Spleen (tissue), 11 donors: ENCODE data around the gene CCHCR1. TPM values are rescaled to one million over a fixed set of nuclear protein-coding genes. Genes with fewer than 3 reads are reported as not detected.
"Not testable (repeated sequence)": the region's sequence is repeated elsewhere in the genome, so short reads cannot be mapped to it uniquely, and the experiment has no call there.

Experiments
- DNase-seq: peaks from one replicate; pipeline ENCODE4 v3.0.0-alpha.2; 2020
- H3K27ac ChIP-seq, 8 donors: fragments of 200-600 bp; sonication (generic) in 7 of 8; 1 replicate in 4 of 8; 2 replicates in 4 of 8; pipeline versions ENCODE4 v1.5.0 to v1.8.0; 2016 to 2021; ENCODE audit warnings: inconsistent platforms in 4 of 8, mild to moderate bottlenecking in 4 of 8, moderate library complexity in 1 of 8
- H3K27me3 ChIP-seq, 7 donors: fragments of 200-600 bp; sonication (generic) in 6 of 7; replicated peaks in 1 of 7; 1 replicate in 4 of 7; 2 replicates in 3 of 7; pipeline versions ENCODE4 v1.5.0 to v1.8.0; 2016 to 2021; ENCODE audit warnings: inconsistent platforms in 3 of 7, mild to moderate bottlenecking in 1 of 7
- H3K36me3 ChIP-seq, 6 donors: fragments of 200-600 bp; sonication (generic) in 5 of 6; 1 replicate in 4 of 6; 2 replicates in 2 of 6; pipeline versions ENCODE4 v1.5.0 to v1.8.0; 2016 to 2021; ENCODE audit warnings: inconsistent platforms in 2 of 6
- H3K4me1 ChIP-seq, 6 donors: fragments of 200-600 bp; sonication (generic) in 5 of 6; 1 replicate in 3 of 6; 2 replicates in 3 of 6; pipeline versions ENCODE4 v1.5.0 to v1.8.0; 2016 to 2021; ENCODE audit warnings: inconsistent platforms in 3 of 6
- H3K4me3 ChIP-seq, 8 donors: fragments of 200-600 bp; sonication (generic) in 7 of 8; 1 replicate in 4 of 8; 2 replicates in 4 of 8; pipeline versions ENCODE4 v1.5.0 to v1.8.0; 2016 to 2021; ENCODE audit warnings: inconsistent platforms in 4 of 8, mild to moderate bottlenecking in 4 of 8, moderate library complexity in 2 of 8
- H3K9me3 ChIP-seq, 8 donors: fragments of 200-600 bp; sonication (generic) in 7 of 8; 1 replicate in 4 of 8; 2 replicates in 4 of 8; pipeline versions ENCODE4 v1.5.0 to v1.8.0; 2016 to 2021; ENCODE audit warnings: inconsistent platforms in 4 of 8
- CTCF ChIP-seq, 11 experiments: fragments of 200-600 bp in 7 of 11; fragments of 450-650 bp in 4 of 11; sonication (generic) in 4 of 11; IDR thresholded peaks in 8 of 11; conservative IDR thresholded peaks in 3 of 11; 1 replicate in 7 of 11; 2 replicates in 4 of 11; pipeline versions ENCODE4 v1.4.0 to v1.8.0; 2016 to 2021; ENCODE audit warnings: antibody characterized with exemption in 11 of 11, inconsistent platforms in 4 of 11, mild to moderate bottlenecking in 1 of 11
- POLR2A ChIP-seq, 3 donors: fragments of 450-650 bp; IDR thresholded peaks; one replicate each; pipeline ENCODE4 v1.5.1; 2017; ENCODE audit warnings: antibody characterized with exemption in 3 of 3, mild to moderate bottlenecking in 1 of 3
- POLR2AphosphoS5 ChIP-seq, 3 donors: sonication (generic); formaldehyde crosslinking; IDR thresholded peaks; one replicate each; pipeline ENCODE4 v1.5.1; 2017; ENCODE audit warnings: antibody characterized with exemption in 3 of 3
- WGBS, 5 donors: extraction: QIAGEN DNeasy Blood & Tissue Kit in 3 of 5; methylation state at CpG; one replicate each; pipeline versions ENCODE4 v1.1.5 to v1.1.7; 2013 to 2018; 5-methylcytosine and 5-hydroxymethylcytosine counted together
- intact Hi-C: fragments of 100-400 bp; cut with DNase I; formaldehyde crosslinking; loops from one replicate; pipeline ENCODE4 v1.15.0; 2023; ENCODE audit warnings: low total_unique reads
- polyA plus RNA-seq, 3 donors: library from polyadenylated mRNA; stranded (reverse); fragments of 200-250 nt; gene quantifications; one replicate each; pipeline ENCODE4 v1.2.1, GENCODE V29; 2013
- total RNA-seq, 7 donors: library from RNA; depleted of rRNA in 3 of 7; stranded (reverse); fragments of >200 nt in 3 of 7; fragmentation: NEBNext Ultra II Directional in 4 of 7; extraction: Animal tissue kit (Norgen Biotek cat#: 25700) in 4 of 7; gene quantifications; one replicate each; pipeline versions ENCODE4 v1.1.0 to v1.2.1, GENCODE V29; 2016 to 2021
- donor health status: healthy with polysubstance abuse.
- donor health status: DM: no; HTN: no; CAD: no; lungs with moderate emphysema.
- donor health status: DM: no; HTN: no; CAD: no.
- donor health status: Bipolar disorder and iron deficiency.
- donor health status: healthy.
- donor health status: DM: no; HTN: no; CAD: no.
- donor health status: DM: yes; HTN: yes; CAD: no.

CCHCR1 gene
- total and polyA plus RNA-seq, 10 donors: 7.7 to 22.5 (median 13.9) TPM

GRCh38 chr6:31203345-31203979 is 45.9 kb upstream of the CCHCR1 start:
- WGBS, 5 donors: 10 to 21% (median 20%) methylated on average over 5 of the region's 5 CpGs
- no peak for DNase-seq
- TF ChIP-seq CTCF (IDR thresholded peaks at IDR 0.05 in 8 of 11, conservative IDR thresholded peaks at IDR 0.05 in 3 of 11): no peak
- peak in 1 of 3 donors; percentile 9 for TF ChIP-seq POLR2AphosphoS5 (IDR thresholded peaks at IDR 0.05)
- no peak for TF ChIP-seq POLR2A (IDR thresholded peaks at IDR 0.05)
- intact Hi-C loops: loop anchor here (10.0 kb wide), 1 partner anchor 61 kb away; no protein-coding TSS in a partner anchor
- Histone ChIP-seq H3K36me3 (peaks cover 0 to 29% (median 1%) of the 10 kb centered on the region in 6 donors), H3K27ac (peak overlapping the region; percentile 86 to 100 (median 94)), H3K4me1 (peaks cover 21 to 81% (median 47%) of the 10 kb centered on the region in 6 donors), H3K27me3 (no peaks in the 10 kb centered on the region), H3K4me3 (peak overlapping the region; percentile 12 to 70 (median 42)), H3K9me3 (peaks cover 0 to 11% (median 0%) of the 10 kb centered on the region in 8 donors)

DNA sequence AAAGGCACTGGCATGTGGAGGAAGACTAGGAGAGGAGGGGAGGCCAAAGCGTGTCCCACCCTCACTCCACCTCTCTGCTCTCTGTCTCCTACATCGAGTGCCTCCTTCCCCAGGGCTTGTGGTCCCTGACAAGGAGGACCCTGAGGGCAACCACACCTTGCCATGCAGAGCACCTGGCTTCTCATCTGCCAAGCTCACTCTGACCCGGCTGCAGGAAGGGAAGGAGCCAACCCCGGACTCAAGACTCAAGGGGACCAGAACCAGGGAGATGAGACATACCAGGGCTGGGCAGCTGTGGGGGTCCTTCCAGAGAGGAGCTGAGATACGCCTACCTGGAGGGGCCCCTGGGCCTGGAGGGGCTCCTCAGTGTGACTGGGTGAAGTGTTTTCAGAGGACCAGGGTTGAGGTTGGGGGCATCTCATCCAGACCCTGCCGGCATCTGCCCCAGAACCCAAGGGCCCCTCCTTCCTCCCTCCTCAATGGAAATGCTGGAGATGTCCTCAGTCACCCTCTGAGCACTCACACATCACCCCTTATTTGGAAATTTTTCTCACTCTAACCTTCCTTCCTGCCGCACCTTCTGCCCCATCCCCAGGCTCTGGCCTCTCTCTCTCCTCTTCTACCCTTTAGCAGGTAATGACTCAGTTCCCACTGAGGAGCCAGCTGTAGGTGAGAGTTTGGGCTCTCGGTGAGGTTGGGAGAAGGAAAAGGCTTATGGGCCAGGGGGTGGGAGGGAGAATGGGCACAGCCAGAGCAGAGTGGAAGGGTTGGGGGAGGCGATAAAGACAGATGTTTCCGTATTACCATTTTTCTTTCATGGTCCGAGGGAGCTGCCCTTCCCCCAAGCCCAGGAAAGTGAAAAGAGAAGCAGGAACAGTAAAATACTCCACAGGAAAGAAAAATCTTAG is 44.9 kb upstream of the CCHCR1 start:
- TF ChIP-seq CTCF (IDR thresholded peaks at IDR 0.05 in 8 of 11, conservative IDR thresholded peaks at IDR 0.05 in 3 of 11) (no peak), POLR2A (IDR thresholded peaks at IDR 0.05) (no peak), POLR2AphosphoS5 (IDR thresholded peaks at IDR 0.05) (no peak)
- WGBS, 5 donors: 38 to 45% (median 40%) methylated on average over 11 of the region's 11 CpGs
- H3K4me3 ChIP-seq: peak overlapping the region in 3 of 8 donors; percentile 19 to 70 (median 41)

GRCh38 chr6:31199105-31199452 is 41.5 kb upstream of the CCHCR1 start:
- peaks cover 14 to 88% (median 62%) of the 10 kb centered on the region in 6 donors for H3K4me1 ChIP-seq
- not testable (repeated sequence) for DNase-seq, H3K27me3 ChIP-seq
- peak overlapping the region in 7 of 8 donors; percentile 93 to 100 (median 99) for H3K27ac ChIP-seq
- H3K9me3 ChIP-seq: peaks cover 0 to 11% (median 0%) of the 10 kb centered on the region in 8 donors
- intact Hi-C loops: loop anchor here (5.0 kb wide), 1 partner anchor 168 kb away; no protein-coding TSS in a partner anchor
- H3K4me3 ChIP-seq: peak overlapping the region in 6 of 8 donors; percentile 54 to 81 (median 58)
- peaks cover 0 to 43% (median 1%) of the 10 kb centered on the region in 6 donors for H3K36me3 ChIP-seq
- 73 to 86% (median 82%) methylated on average over 4 of the region's 4 CpGs for WGBS, 5 donors

More for the DNA sequence above, 44.9 kb upstream of the CCHCR1 start:
- Histone ChIP-seq H3K27ac (peak overlapping the region; percentile 86 to 100 (median 94)), H3K9me3 (peaks cover 0 to 11% (median 0%) of the 10 kb centered on the region in 8 donors), H3K27me3 (no peaks in the 10 kb centered on the region), H3K36me3 (peaks cover 0 to 29% (median 1%) of the 10 kb centered on the region in 6 donors), H3K4me1 (peaks cover 21 to 78% (median 50%) of the 10 kb centered on the region in 6 donors)
- DNase-seq: peak; percentile 76
- intact Hi-C loops: loop anchor here (10.0 kb wide), 1 partner anchor 62 kb away; no protein-coding TSS in a partner anchor

DNA sequence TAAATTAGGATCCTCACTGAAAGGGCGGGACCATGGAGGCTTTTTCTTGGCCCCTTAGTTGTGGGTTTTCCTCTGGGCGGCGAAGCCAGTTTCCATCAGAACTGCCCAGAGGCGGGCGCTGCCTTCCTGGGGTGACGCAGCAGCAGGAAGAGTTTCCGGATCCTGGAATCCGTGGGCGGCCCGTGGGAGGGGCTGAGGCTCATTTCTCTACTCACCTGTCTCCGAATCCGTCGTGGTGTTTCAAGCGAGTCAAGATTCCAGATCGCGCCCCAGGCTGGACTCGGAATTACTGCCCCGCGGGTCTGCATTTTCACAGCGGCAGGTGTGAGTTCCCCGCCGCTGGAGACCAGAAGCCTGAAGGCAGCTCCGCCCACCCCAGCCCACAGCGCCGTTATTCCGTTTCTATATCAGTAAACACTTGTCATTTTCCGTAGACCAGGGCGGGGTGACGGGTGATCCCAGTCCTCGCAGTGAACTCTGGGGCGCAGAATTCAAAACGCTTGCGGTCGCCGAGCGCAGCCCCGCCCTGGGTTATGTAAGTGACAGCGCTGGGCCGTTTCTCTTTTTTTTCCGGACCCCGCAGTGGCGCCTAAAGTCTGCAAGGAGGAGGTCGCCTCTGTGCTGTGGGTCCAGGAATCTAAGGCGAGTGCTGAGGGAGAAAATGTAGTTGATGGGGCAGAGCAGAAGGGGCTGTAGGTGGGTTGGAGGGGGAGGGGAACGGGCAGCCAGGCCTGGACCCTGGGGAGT is 40.1 kb upstream of the CCHCR1 start:
- no peaks in the 10 kb centered on the region for H3K27me3 ChIP-seq
- peak; percentile 98 for DNase-seq
- TF ChIP-seq CTCF (IDR thresholded peaks at IDR 0.05 in 8 of 11, conservative IDR thresholded peaks at IDR 0.05 in 3 of 11) (peak in 2 of 11 experiments; percentile 18 to 19), POLR2A (IDR thresholded peaks at IDR 0.05) (peak; percentile 41 to 65 (median 50)), POLR2AphosphoS5 (IDR thresholded peaks at IDR 0.05) (peak; percentile 92 to 94 (median 92))
- intact Hi-C loops: loop anchor here (5.0 kb wide), 1 partner anchor 170 kb away; no protein-coding TSS in a partner anchor
- peak overlapping the region; percentile 39 to 81 (median 56) for H3K4me3 ChIP-seq
- 0 to 1% (median 0%) methylated on average over 37 to 45 of the region's 45 CpGs for WGBS, 5 donors
- H3K9me3 ChIP-seq: peaks cover 0 to 11% (median 0%) of the 10 kb centered on the region in 8 donors
- peaks cover 6 to 77% (median 52%) of the 10 kb centered on the region in 6 donors for H3K4me1 ChIP-seq
- peaks cover 0 to 52% (median 1%) of the 10 kb centered on the region in 6 donors for H3K36me3 ChIP-seq
- H3K27ac ChIP-seq: peak overlapping the region; percentile 93 to 100 (median 99)

DNA sequence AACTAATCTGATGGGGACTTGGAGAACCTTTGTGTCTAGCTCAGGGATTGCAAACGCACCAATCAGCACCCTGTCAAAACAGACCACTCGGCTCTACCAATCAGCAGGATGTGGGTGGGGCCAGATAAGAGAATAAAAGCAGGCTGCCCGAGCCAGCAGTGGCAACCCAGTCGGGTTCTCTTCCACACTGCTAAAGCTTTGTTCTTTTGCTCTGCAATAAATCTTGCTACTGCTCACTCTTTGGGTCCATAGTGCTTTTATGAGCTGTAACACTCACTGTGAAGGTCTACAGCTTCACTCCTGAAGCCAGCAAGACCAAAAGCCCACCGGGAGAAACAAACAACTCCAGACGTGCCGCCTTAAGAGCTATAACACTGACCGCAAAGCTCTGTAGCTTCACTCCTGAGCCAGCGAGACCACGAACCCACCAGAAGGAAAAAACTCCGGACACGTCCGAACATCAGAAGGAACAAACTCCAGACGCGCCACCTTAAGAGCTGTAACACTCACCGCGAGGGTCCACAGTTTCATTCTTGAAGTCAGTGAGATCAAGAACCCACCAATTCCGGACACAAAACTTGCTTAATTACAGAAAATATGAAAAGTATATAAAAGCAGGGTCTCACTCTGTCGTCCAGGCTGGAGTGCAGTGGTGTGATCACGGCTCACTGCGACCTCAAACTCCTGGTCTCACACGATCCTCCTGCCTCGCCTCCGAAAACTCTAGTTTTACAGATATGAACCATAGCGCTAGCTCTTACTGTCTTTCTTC is 38.8 kb upstream of the CCHCR1 start:
- not testable (repeated sequence) for DNase-seq, H3K27me3 ChIP-seq
- Histone ChIP-seq H3K4me3 (peak overlapping the region in 6 of 8 donors; percentile 39 to 81 (median 56)), H3K4me1 (peaks cover 3 to 64% (median 42%) of the 10 kb centered on the region in 6 donors), H3K36me3 (peaks cover 0 to 40% (median 1%) of the 10 kb centered on the region in 6 donors), H3K9me3 (peaks cover 0 to 11% (median 0%) of the 10 kb centered on the region in 8 donors), H3K27ac (peak overlapping the region; percentile 93 to 100 (median 99))
- 60 to 77% (median 73%) methylated on average over 23 to 25 of the region's 25 CpGs for WGBS, 5 donors
- intact Hi-C loops: loop anchor here (5.0 kb wide), 1 partner anchor 171 kb away; no protein-coding TSS in a partner anchor
